ENCODE results near the gene MBOAT2. TPM values are rescaled to one million over a fixed set of nuclear protein-coding genes. Genes with fewer than 3 reads are reported as not detected.

Gene MBOAT2
- total and polyA plus RNA-seq, 4 donors, result 0.57 to 65.5 (median 3.2) TPM

DNA sequence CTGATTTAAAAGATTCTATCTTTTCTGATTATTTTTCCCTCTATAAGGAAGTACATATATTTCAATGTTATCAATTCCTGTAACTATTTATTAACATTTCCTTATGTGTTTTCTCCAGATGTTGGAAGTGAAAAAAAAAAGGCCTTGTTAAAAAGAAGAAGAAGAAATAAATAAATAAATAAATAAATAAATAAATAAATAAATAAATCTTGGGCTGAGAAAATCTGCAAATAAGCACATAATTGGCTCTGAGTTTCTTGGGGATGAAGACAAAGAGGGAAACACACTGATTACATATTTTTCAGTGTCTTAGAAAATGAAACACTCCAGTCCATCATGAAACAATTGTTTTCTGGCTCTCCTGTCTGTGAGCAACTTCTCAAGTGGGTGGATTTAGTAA, 21.1 kb upstream of the MBOAT2 start:
- no peak overlapping the region for H3K4me3 ChIP-seq (ENCODE audit: low read depth in 1 of 3, low read length in 3 of 3)
- no peaks in the 10 kb centered on the region for H3K36me3 ChIP-seq (ENCODE audit: control insufficient read depth in 4 of 4, insufficient read depth in 3 of 4, low read depth in 1 of 4, low read length in 3 of 4)
- no peak overlapping the region for H3K9ac ChIP-seq (ENCODE audit: low read depth in 1 of 2, low read length in 2 of 2)
- DNase-seq (ENCODE audit: low spot score), result no peak
- H3K4me1 ChIP-seq (ENCODE audit: control insufficient read depth in 4 of 4, insufficient read depth in 4 of 4, low read length in 3 of 4), result no peaks in the 10 kb centered on the region
- H3K9me3 ChIP-seq (ENCODE audit: control insufficient read depth in 4 of 4, low read length in 3 of 4), result no peaks in the 10 kb centered on the region
- H3K27me3 ChIP-seq (ENCODE audit: control insufficient read depth in 4 of 4, insufficient read depth in 4 of 4, low read length in 3 of 4), result peaks cover 0 to 4% (median 0%) of the 10 kb centered on the region in 4 donors
- TF ChIP-seq HNF4G (IDR thresholded peaks at IDR 0.05) (no peak), TAF1 (conservative IDR thresholded peaks at IDR 0.05) (no peak), RAD21 (IDR thresholded peaks at IDR 0.05) (no peak)
- TF ChIP-seq, protein P1, sequence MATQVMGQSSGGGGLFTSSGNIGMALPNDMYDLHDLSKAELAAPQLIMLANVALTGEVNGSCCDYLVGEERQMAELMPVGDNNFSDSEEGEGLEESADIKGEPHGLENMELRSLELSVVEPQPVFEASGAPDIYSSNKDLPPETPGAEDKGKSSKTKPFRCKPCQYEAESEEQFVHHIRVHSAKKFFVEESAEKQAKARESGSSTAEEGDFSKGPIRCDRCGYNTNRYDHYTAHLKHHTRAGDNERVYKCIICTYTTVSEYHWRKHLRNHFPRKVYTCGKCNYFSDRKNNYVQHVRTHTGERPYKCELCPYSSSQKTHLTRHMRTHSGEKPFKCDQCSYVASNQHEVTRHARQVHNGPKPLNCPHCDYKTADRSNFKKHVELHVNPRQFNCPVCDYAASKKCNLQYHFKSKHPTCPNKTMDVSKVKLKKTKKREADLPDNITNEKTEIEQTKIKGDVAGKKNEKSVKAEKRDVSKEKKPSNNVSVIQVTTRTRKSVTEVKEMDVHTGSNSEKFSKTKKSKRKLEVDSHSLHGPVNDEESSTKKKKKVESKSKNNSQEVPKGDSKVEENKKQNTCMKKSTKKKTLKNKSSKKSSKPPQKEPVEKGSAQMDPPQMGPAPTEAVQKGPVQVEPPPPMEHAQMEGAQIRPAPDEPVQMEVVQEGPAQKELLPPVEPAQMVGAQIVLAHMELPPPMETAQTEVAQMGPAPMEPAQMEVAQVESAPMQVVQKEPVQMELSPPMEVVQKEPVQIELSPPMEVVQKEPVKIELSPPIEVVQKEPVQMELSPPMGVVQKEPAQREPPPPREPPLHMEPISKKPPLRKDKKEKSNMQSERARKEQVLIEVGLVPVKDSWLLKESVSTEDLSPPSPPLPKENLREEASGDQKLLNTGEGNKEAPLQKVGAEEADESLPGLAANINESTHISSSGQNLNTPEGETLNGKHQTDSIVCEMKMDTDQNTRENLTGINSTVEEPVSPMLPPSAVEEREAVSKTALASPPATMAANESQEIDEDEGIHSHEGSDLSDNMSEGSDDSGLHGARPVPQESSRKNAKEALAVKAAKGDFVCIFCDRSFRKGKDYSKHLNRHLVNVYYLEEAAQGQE (IDR thresholded peaks at IDR 0.05), result no peak
- no peak overlapping the region for H3K27ac ChIP-seq (ENCODE audit: low read depth in 1 of 2, low read length in 2 of 2)

DNA sequence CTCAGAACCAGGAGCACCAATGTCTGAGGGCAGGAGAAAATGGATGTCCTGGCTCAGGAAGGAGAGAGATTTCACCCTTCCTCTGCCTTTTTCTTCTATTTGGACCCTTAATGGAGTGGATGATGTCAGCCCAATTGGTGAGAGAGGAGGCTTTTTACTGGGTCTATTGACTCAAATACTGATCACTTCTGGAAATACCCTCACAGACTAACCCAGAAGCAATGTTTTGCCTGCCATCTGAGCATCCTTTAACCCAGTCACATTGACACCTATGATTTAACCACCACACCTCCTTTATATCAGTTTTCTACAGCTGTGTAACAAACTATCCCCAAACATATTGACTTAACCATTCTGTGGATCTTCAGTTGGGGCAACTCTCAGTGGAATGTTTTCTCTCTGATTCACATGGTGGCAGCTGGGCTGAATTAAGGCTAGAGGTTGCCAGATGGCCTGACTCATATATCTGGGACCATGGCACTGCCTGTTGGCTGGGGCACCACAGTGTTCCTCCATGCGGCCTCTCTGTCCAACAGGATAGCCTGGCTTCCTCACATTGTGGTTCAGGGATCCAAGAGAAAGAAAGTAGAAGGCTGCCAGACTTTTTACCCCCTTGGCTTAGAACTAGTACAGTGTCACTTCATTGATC, 18.2 kb upstream of the MBOAT2 start:
- 94% methylated on average over 1 of the region's 1 CpG for WGBS

GRCh38 chr2:9020267-9020666, 16.8 kb upstream of the MBOAT2 start:
- no peak for DNase-seq (ENCODE audit: low spot score)
- no peaks in the 10 kb centered on the region for H3K4me1 ChIP-seq (ENCODE audit: control insufficient read depth in 4 of 4, insufficient read depth in 4 of 4, low read length in 3 of 4)
- TF ChIP-seq NR2F2 (IDR thresholded peaks at IDR 0.05) (no peak), YY1 (IDR thresholded peaks at IDR 0.05) (no peak), EGR1 (IDR thresholded peaks at IDR 0.05; ENCODE audit: low read depth in 2 of 2) (no peak)

More for the DNA sequence above, 18.2 kb upstream of the MBOAT2 start:
- Histone ChIP-seq H3K4me1 (ENCODE audit: control insufficient read depth in 4 of 4, insufficient read depth in 4 of 4, low read length in 3 of 4) (no peaks in the 10 kb centered on the region), H3K9me3 (ENCODE audit: control insufficient read depth in 4 of 4, low read length in 3 of 4) (no peaks in the 10 kb centered on the region), H3K36me3 (ENCODE audit: control insufficient read depth in 4 of 4, insufficient read depth in 3 of 4, low read depth in 1 of 4, low read length in 3 of 4) (no peaks in the 10 kb centered on the region), H3K9ac (ENCODE audit: low read depth in 1 of 2, low read length in 2 of 2) (no peak overlapping the region), H3K27ac (ENCODE audit: low read depth in 1 of 2, low read length in 2 of 2) (no peak overlapping the region), H3K4me3 (ENCODE audit: low read depth in 1 of 3, low read length in 3 of 3) (no peak overlapping the region), H3K27me3 (ENCODE audit: control insufficient read depth in 4 of 4, insufficient read depth in 4 of 4, low read length in 3 of 4) (peaks cover 0 to 2% (median 0%) of the 10 kb centered on the region in 4 donors)
- no peak for DNase-seq (ENCODE audit: low spot score)
- TF ChIP-seq, protein P1 (IDR thresholded peaks at IDR 0.05), result no peak

More at GRCh38 chr2:9020267-9020666, 16.8 kb upstream of the MBOAT2 start:
- H3K36me3 ChIP-seq (ENCODE audit: control insufficient read depth in 4 of 4, insufficient read depth in 3 of 4, low read depth in 1 of 4, low read length in 3 of 4), result no peaks in the 10 kb centered on the region
- 86% methylated on average over 5 of the region's 5 CpGs for WGBS
- no peak overlapping the region for H3K27ac ChIP-seq (ENCODE audit: low read depth in 1 of 2, low read length in 2 of 2)
- H3K4me3 ChIP-seq (ENCODE audit: low read depth in 1 of 3, low read length in 3 of 3), result no peak overlapping the region
- no peaks in the 10 kb centered on the region for H3K9me3 ChIP-seq (ENCODE audit: control insufficient read depth in 4 of 4, low read length in 3 of 4)
- H3K27me3 ChIP-seq (ENCODE audit: control insufficient read depth in 4 of 4, insufficient read depth in 4 of 4, low read length in 3 of 4), result no peaks in the 10 kb centered on the region
- H3K9ac ChIP-seq (ENCODE audit: low read depth in 1 of 2, low read length in 2 of 2), result no peak overlapping the region
